ENCODE data around the gene PTGS2.
"Not testable (repeated sequence)": the region's sequence is repeated elsewhere in the genome, so short reads cannot be mapped to it uniquely, and the experiment has no call there.

Gene PTGS2

DNA sequence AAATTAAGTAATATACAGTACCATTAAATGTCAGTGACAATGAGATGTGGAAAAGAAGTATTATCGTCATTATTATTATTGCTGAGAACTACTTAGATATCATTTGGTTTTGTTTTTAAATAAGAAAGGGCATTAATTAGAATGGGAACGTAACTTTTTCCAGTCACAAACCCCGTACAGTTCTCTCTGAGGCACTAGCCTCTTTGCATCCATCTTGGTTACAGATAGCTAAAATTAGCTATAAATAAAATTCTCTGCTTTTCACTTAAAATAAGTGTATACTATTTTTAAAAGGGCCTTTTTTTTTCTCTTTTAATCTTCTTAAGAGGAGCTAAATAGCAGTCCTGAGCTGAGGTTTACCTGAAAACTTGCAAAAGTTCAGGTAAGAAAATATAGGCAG lies 7.6 kb downstream of the PTGS2 start:
- no peaks in the 10 kb centered on the region for H3K4me1 ChIP-seq
- no peaks in the 10 kb centered on the region for H3K27me3 ChIP-seq
- TF ChIP-seq, protein P1, sequence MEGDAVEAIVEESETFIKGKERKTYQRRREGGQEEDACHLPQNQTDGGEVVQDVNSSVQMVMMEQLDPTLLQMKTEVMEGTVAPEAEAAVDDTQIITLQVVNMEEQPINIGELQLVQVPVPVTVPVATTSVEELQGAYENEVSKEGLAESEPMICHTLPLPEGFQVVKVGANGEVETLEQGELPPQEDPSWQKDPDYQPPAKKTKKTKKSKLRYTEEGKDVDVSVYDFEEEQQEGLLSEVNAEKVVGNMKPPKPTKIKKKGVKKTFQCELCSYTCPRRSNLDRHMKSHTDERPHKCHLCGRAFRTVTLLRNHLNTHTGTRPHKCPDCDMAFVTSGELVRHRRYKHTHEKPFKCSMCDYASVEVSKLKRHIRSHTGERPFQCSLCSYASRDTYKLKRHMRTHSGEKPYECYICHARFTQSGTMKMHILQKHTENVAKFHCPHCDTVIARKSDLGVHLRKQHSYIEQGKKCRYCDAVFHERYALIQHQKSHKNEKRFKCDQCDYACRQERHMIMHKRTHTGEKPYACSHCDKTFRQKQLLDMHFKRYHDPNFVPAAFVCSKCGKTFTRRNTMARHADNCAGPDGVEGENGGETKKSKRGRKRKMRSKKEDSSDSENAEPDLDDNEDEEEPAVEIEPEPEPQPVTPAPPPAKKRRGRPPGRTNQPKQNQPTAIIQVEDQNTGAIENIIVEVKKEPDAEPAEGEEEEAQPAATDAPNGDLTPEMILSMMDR (IDR thresholded peaks at IDR 0.05; ENCODE audit: low read depth, low read length): no peak
- no peaks in the 10 kb centered on the region for H3K9me3 ChIP-seq
- no peak overlapping the region for H3K4me3 ChIP-seq (ENCODE audit: low read depth, low read length)
- DNase-seq: no peak
- no peaks in the 10 kb centered on the region for H3K36me3 ChIP-seq

DNA sequence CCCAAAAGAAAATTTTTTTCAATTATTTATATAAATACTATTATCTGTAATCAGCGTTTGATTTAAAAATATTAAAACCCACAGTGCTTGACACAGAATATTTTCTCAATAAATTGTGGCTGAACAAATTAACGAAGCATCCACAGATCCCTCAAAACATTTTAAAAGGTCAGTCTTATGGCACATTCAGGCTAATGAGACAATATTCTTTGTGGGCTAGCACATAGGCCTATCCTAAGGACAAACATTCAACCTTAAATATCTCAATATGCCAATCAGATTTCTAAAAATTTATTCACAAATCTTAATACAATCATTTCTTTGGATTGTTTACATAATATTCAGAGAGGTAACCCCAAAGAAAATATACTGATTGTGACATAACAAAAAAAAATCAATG lies 8.1 kb downstream of the PTGS2 start:
- DNase-seq: no peak
- H3K4me3 ChIP-seq (ENCODE audit: low read depth, low read length): no peak overlapping the region
- H3K27me3 ChIP-seq: no peaks in the 10 kb centered on the region
- no peaks in the 10 kb centered on the region for H3K4me1 ChIP-seq
- H3K36me3 ChIP-seq: no peaks in the 10 kb centered on the region
- H3K9me3 ChIP-seq: no peaks in the 10 kb centered on the region
- TF ChIP-seq, protein P1 (IDR thresholded peaks at IDR 0.05; ENCODE audit: low read depth, low read length): no peak

DNA sequence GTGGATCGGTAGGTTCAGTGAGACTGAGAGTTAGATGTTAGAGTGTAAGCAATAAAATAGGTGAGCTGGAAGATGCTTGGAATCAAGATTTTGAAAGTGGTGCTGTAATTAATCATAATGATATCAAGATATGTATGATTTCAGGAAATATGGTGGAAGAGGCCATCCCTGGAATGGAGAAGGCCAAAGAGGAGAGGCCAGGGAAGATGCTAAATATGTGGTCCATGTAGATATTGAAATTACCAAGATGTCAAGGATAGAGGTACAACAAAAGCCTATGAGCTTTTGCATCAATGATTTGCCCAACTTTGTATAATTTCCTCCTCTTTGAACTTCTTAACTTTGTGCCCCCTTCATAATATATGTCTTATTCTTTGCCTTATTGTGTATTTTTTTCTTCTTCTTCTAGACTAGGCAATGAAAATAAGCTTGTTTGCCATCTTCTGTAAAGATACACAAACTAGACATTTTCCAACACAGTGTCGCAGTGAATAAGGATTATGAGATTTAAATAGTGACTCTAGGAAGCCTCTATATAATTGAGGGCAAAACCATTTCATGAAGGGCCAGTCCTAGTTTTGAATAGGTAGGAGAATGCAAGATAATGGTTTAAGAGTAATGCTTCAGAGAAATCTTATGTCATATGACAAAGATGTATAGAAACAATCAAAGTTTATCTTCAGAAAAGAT lies 8.9 kb downstream of the PTGS2 start:
- no peaks in the 10 kb centered on the region for H3K27me3 ChIP-seq
- TF ChIP-seq, protein P1 (IDR thresholded peaks at IDR 0.05; ENCODE audit: low read depth, low read length): no peak
- H3K36me3 ChIP-seq: no peaks in the 10 kb centered on the region
- H3K4me3 ChIP-seq (ENCODE audit: low read depth, low read length): no peak overlapping the region
- H3K9me3 ChIP-seq: no peaks in the 10 kb centered on the region
- DNase-seq: no peak
- no peaks in the 10 kb centered on the region for H3K4me1 ChIP-seq

DNA sequence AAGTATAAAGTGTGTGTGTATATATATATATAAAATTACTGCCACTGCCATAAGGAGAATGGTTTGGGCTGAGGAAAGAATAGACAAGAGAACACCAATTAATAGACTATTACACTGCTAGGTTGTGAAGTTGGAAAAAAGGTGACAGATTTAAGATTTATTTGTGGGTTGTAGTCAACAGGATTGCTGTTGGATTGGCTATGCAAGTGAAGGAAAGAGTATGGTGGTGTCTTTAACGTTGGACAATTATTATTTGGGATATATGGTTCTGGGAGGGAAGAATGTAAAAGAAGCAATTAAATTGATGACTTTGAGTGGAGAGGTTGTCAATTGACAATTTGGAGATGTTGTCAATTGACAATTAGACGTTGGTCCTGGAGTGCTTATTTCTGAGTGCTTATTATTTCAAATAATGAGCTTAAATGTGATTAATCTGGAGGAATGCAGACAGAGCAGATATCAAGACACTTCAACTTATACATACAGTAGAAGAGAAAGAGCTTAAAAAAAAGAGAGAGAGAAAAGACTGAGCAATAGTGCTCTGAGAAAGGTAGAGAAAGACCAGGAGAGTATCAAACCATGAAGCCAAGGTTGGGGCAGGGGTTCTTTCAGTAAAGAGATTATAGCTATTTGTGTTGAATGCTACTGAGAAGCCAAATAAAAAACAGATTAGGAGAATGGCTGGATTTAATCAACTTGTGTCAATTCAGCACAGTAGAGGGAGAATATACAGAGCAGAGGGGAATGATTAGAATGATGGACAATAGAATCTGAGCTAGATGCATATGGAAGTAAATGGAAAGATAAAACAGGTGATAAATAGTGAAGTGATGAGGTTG lies 9.7 kb downstream of the PTGS2 start:
- TF ChIP-seq, protein P1 (IDR thresholded peaks at IDR 0.05; ENCODE audit: low read depth, low read length): no peak
- Histone ChIP-seq H3K27me3 (no peaks in the 10 kb centered on the region), H3K36me3 (no peaks in the 10 kb centered on the region), H3K4me3 (ENCODE audit: low read depth, low read length) (no peak overlapping the region), H3K4me1 (no peaks in the 10 kb centered on the region), H3K9me3 (no peaks in the 10 kb centered on the region)
- no peak for DNase-seq

DNA sequence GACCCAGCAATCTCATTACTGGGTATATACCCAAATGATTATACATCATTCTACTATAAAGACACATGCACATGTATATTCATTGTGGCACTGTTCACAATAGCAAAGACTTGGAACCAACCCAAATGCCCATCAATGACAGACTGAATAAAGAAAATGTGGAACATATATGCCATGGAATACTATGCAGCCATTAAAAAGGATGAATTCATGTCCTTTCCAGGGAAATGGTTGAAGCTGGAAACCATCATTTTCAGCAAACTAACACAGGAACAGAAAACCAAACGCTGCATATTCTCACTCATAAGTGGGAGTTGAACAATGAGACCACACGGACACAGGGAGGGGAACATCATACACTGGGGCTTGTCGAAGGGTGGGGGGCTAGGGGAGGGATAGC lies 10.4 kb downstream of the PTGS2 start:
- not testable (repeated sequence) for DNase-seq

DNA sequence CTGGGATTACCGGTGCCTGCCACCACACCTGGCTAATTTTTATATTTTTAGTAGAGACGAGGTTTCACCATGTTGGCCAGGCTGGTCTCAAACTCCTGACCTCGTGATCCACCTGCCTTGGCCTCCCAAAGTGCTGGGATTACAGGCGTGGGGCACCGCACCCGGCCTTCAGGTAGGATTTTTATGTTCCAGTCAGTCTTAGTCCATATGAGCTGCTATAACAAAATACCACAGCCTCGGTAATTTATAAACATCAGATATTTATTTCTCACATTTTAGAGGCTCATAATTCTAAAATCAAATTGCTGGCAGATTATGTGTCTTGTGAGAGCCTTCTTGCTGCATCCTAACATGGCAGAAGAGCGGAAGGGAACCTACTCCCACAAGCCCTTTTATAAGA lies 16.0 kb downstream of the PTGS2 start:
- H3K9me3 ChIP-seq; DNase-seq; H3K27me3 ChIP-seq; H3K4me1 ChIP-seq; H3K4me3 ChIP-seq (ENCODE audit: low read depth, low read length); H3K36me3 ChIP-seq: not testable (repeated sequence)

More for the DNA sequence above, 10.4 kb downstream of the PTGS2 start:
- not testable (repeated sequence) for H3K4me1 ChIP-seq; H3K4me3 ChIP-seq (ENCODE audit: low read depth, low read length); H3K36me3 ChIP-seq; H3K27me3 ChIP-seq; H3K9me3 ChIP-seq

DNA sequence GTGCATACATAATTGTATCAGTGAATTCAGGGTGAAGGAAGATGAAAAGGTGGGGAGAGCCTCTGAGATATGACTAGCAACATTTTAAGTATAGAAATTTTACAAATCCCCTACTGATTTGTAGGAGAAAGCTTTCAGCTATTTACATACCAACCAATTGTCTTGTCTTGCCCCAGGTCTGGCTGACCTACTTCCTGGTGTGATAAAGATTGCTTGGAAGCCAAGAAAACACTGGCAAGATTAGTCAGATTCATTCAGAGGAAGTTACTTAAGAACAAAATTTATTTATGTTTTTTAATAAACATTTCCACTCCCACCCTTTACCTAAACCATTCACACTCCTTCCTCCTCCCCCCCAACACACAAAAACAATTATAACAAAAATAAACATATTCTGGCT lies 17.5 kb downstream of the PTGS2 start:
- no peak for DNase-seq
- Histone ChIP-seq H3K9me3 (no peaks in the 10 kb centered on the region), H3K4me3 (ENCODE audit: low read depth, low read length) (no peak overlapping the region), H3K27me3 (no peaks in the 10 kb centered on the region), H3K36me3 (no peaks in the 10 kb centered on the region), H3K4me1 (no peaks in the 10 kb centered on the region)
- TF ChIP-seq, protein P1 (IDR thresholded peaks at IDR 0.05; ENCODE audit: low read depth, low read length): no peak
